Right lobe of liver (tissue), 4 donors: ENCODE data around the gene SCGB2B2.
A peak's percentile ranks its signal among the peaks of the same experiment; 100 is the strongest.

Experiments
- CTCF ChIP-seq, 4 donors: fragments of 200-600 bp in 3 of 4; fragments of 450-650 bp in 1 of 4; IDR thresholded peaks; one replicate each; pipeline versions ENCODE4 v1.5.1 to v1.8.0; 2016 to 2022; ENCODE audit warnings: antibody characterized with exemption in 4 of 4, mild to moderate bottlenecking in 2 of 4
- POLR2A ChIP-seq: fragments of 450-650 bp; IDR thresholded peaks from one replicate; pipeline ENCODE4 v1.6.1; 2017; ENCODE audit warnings: antibody characterized with exemption, mild to moderate bottlenecking
- donor health status: DM: no; HTN: no; CAD: no.
- donor health status: DM: no; HTN: no; CAD: no.
- donor health status: DM: no; HTN: yes; CAD: no.

DNA sequence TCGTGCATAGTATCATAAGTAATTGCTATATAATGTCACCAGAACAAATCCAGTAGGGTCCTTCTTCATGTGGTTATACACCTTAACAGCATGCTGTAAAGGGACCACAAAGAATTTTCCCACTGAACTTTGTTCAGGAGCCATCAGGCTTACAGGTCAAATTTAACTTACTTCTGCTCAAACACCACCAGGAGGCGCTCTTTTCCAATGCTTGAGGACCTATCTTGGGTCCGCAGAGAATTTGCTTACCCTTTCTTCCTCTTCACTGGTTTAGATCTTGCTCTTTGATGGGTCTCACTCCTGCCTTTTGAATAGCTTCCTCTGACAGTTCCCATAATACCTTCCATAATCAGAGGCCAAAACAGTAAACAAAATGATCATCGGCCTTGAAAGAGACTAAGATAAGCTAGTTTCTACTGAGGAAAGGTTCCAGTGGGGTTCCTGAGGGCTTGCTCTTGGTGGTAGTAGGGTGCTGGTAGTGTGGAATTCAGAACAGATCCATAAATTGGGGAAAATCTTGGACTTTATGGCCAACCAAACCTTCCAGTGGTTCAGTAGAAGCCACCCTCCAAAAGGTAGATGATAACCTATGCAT lies 37.4 kb downstream of the SCGB2B2 start:
- TF ChIP-seq CTCF (IDR thresholded peaks at IDR 0.05) (peak; percentile 81 to 94 (median 87)), POLR2A (no peak)
